Measurements from ENCODE around the gene LDHAL6B. TPM values are rescaled to one million over a fixed set of nuclear protein-coding genes. Genes with fewer than 3 reads are reported as not detected.

Gene LDHAL6B
- total RNA-seq, 1 experiment from 2014 or later: not detected

DNA sequence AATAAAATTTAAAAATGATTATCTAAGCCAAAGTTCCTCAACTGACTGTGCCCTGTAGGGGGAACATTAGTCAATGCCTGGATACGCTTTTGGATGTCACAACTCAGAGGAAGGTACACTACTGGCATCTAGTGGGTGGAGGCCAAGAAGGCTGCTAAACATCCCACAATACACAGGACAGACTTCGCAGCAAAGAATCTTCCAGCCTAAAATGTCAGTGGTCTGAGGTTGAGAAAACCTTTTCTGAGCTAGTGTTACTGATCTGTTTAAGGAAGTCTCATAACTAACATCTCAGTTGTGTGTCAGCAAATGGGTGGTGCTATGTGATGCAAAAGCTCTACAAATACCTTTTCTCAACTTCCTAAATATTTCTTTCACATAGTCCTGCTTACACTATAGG, 20.9 kb upstream of the LDHAL6B start:
- H3K9me3 ChIP-seq (ENCODE audit: low read length): no peaks in the 10 kb centered on the region
- H3K36me3 ChIP-seq (ENCODE audit: insufficient read depth, low read length): no peaks in the 10 kb centered on the region
- no peaks in the 10 kb centered on the region for H3K9me2 ChIP-seq (replicated peaks; ENCODE audit: insufficient read depth, low read length)
- H4K20me1 ChIP-seq (ENCODE audit: insufficient read depth, low read depth, low read length): no peaks in the 10 kb centered on the region
- H3K27me3 ChIP-seq (ENCODE audit: low read length): no peaks in the 10 kb centered on the region
- no peak overlapping the region for H3K4me3 ChIP-seq (ENCODE audit: low read length)
- no peak overlapping the region for H3K27ac ChIP-seq (ENCODE audit: low read length)
- no peaks in the 10 kb centered on the region for H3K79me2 ChIP-seq (ENCODE audit: low read length)
- peak; percentile 54 for DNase-seq
- no peak overlapping the region for H3K4me2 ChIP-seq (ENCODE audit: low read depth, low read length, poor library complexity, severe bottlenecking)
- no peaks in the 10 kb centered on the region for H3K4me1 ChIP-seq (ENCODE audit: low read length)
- no peak overlapping the region for H3K9ac ChIP-seq (ENCODE audit: low read length)
- no peak overlapping the region for H2AFZ ChIP-seq (ENCODE audit: low read length)

DNA sequence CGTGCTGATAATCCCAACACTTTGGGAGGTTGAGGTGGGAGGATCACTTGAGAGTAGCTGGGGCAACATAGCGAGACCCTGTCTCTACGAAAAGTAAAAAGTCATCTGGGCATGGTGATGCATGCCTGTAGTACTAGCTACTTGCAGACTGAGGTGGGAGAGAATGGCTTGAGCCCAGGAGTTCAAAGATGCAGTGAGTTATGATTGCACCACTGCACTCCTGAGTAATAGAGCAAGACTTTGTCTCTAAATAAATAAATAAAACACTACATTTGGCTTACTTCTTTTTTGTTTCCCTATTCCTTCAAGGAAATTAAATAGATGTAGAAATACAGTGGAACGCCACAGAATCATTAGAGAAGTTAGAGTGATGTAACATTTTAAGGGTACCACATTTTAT, 20.1 kb upstream of the LDHAL6B start:
- Histone ChIP-seq H3K4me3 (ENCODE audit: low read length) (no peak overlapping the region), H3K9ac (ENCODE audit: low read length) (no peak overlapping the region), H3K9me2 (replicated peaks; ENCODE audit: insufficient read depth, low read length) (no peaks in the 10 kb centered on the region), H3K4me2 (ENCODE audit: low read depth, low read length, poor library complexity, severe bottlenecking) (no peak overlapping the region), H3K27ac (ENCODE audit: low read length) (no peak overlapping the region), H3K79me2 (ENCODE audit: low read length) (no peaks in the 10 kb centered on the region), H4K20me1 (ENCODE audit: insufficient read depth, low read depth, low read length) (no peaks in the 10 kb centered on the region), H3K27me3 (ENCODE audit: low read length) (no peaks in the 10 kb centered on the region), H2AFZ (ENCODE audit: low read length) (no peak overlapping the region), H3K4me1 (ENCODE audit: low read length) (no peaks in the 10 kb centered on the region), H3K9me3 (ENCODE audit: low read length) (no peaks in the 10 kb centered on the region), H3K36me3 (ENCODE audit: insufficient read depth, low read length) (no peaks in the 10 kb centered on the region)
- DNase-seq: no peak

DNA sequence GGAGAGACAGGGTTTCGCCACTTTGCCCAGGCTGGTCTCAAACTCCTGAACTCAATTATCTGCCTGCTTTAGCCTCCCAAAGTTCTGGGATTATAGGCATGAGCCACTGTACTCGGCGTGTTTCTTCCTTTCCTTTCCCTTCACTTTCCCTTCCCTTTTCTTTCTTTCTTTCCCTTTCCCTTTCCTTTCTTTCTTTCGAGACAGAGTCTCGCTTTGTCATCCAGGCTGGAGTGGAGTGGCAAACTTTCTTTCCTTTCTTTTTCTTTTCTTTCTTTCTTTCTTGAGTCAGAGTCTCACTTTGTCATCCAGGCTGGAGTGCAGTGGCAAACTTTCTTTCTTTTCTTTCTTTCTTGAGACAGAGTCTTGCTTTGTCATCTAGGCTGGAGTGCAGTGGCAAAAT, 17.4 kb upstream of the LDHAL6B start:
- no peaks in the 10 kb centered on the region for H3K79me2 ChIP-seq (ENCODE audit: low read length)
- no peak overlapping the region for H3K27ac ChIP-seq (ENCODE audit: low read length)
- no peak overlapping the region for H3K9ac ChIP-seq (ENCODE audit: low read length)
- no peaks in the 10 kb centered on the region for H3K36me3 ChIP-seq (ENCODE audit: insufficient read depth, low read length)
- no peaks in the 10 kb centered on the region for H4K20me1 ChIP-seq (ENCODE audit: insufficient read depth, low read depth, low read length)
- no peaks in the 10 kb centered on the region for H3K4me1 ChIP-seq (ENCODE audit: low read length)
- H2AFZ ChIP-seq (ENCODE audit: low read length): no peak overlapping the region
- H3K9me2 ChIP-seq (replicated peaks; ENCODE audit: insufficient read depth, low read length): no peaks in the 10 kb centered on the region
- H3K9me3 ChIP-seq (ENCODE audit: low read length): no peaks in the 10 kb centered on the region
- no peak for DNase-seq
- H3K4me2 ChIP-seq (ENCODE audit: low read depth, low read length, poor library complexity, severe bottlenecking): no peak overlapping the region
- no peak overlapping the region for H3K4me3 ChIP-seq (ENCODE audit: low read length)
- no peaks in the 10 kb centered on the region for H3K27me3 ChIP-seq (ENCODE audit: low read length)

DNA sequence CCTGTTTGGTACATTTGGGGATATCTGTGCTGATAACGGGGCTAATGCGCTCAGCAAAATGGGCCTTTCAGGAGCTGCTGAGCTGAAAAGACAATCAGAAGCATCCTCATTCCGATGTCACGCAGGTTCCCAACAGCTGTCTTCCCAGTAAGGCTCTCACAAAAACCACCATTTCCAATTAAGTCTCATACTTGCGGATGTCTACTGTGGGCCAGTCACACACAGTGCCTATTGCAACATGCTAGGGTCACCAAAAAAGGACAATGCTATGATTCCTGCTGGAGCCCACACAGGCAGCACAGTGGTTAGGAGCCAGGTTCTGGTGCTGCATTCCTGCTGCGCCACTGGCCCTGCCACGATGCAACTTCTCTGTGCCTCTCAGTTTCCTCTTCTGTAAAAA, 16.4 kb upstream of the LDHAL6B start:
- Histone ChIP-seq H3K36me3 (ENCODE audit: insufficient read depth, low read length) (no peaks in the 10 kb centered on the region), H2AFZ (ENCODE audit: low read length) (no peak overlapping the region), H3K4me3 (ENCODE audit: low read length) (no peak overlapping the region), H3K27me3 (ENCODE audit: low read length) (no peaks in the 10 kb centered on the region), H3K9me2 (replicated peaks; ENCODE audit: insufficient read depth, low read length) (no peaks in the 10 kb centered on the region), H3K27ac (ENCODE audit: low read length) (no peak overlapping the region), H3K9ac (ENCODE audit: low read length) (no peak overlapping the region), H3K4me1 (ENCODE audit: low read length) (no peaks in the 10 kb centered on the region), H3K79me2 (ENCODE audit: low read length) (no peaks in the 10 kb centered on the region), H3K4me2 (ENCODE audit: low read depth, low read length, poor library complexity, severe bottlenecking) (no peak overlapping the region), H3K9me3 (ENCODE audit: low read length) (no peaks in the 10 kb centered on the region), H4K20me1 (ENCODE audit: insufficient read depth, low read depth, low read length) (no peaks in the 10 kb centered on the region)
- DNase-seq: no peak

DNA sequence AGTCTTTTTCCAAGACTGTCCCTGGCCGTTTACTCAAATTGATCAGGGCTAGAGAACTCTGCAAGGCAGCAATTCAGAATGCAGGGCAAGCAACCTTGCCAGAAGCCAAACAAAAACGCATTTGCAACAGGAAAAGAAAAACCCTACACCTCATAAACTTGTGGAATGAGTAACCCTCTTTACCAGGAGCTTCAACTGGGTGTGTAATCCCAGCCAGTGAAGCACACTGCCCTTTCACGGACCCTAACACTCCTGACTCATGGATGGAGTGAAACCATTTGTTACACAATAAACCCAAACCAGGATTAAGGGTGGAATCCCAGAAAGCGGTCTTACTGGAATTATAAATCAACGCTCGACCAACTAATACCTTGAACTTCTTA, 14.8 kb upstream of the LDHAL6B start:
- no peak for DNase-seq
- H3K4me2 ChIP-seq (ENCODE audit: low read depth, low read length, poor library complexity, severe bottlenecking): no peak overlapping the region
- no peaks in the 10 kb centered on the region for H4K20me1 ChIP-seq (ENCODE audit: insufficient read depth, low read depth, low read length)
- H3K36me3 ChIP-seq (ENCODE audit: insufficient read depth, low read length): no peaks in the 10 kb centered on the region
- no peaks in the 10 kb centered on the region for H3K79me2 ChIP-seq (ENCODE audit: low read length)
- no peak overlapping the region for H3K4me3 ChIP-seq (ENCODE audit: low read length)
- H3K4me1 ChIP-seq (ENCODE audit: low read length): no peaks in the 10 kb centered on the region
- H2AFZ ChIP-seq (ENCODE audit: low read length): no peak overlapping the region
- H3K27me3 ChIP-seq (ENCODE audit: low read length): no peaks in the 10 kb centered on the region
- H3K27ac ChIP-seq (ENCODE audit: low read length): no peak overlapping the region
- no peaks in the 10 kb centered on the region for H3K9me2 ChIP-seq (replicated peaks; ENCODE audit: insufficient read depth, low read length)
- no peak overlapping the region for H3K9ac ChIP-seq (ENCODE audit: low read length)
- H3K9me3 ChIP-seq (ENCODE audit: low read length): no peaks in the 10 kb centered on the region

DNA sequence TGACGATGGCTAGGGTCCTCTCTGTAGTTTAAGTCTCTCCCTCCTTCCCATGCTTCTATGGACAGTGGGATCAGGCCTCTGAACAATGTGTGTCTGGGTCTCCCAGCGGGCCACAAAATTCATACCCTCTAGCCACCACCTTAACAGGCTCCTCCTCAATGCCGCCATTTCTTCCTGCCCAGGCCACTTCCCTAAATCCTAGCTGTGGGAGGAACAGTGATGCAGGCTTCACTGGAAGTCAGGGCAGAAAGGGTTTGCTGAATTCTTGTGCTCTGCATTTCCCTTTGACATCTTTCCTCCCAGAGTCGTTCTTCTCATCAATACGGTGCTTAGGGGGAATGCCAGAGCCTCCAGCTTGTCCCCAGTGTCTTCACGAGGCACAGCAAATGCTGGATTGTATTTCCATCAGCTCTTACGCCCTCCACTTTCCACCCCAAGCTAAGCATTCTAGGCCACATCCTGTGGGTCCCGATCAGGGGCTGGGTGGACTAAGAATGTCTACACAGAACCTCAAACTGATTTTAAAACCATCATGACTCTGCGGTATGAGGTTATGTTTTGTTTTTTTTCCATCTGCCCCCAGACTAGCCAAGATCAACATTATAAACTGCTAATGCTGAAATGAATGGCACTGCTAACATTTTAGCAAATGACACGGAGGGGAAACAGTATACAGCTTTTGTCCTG, 11.9 kb upstream of the LDHAL6B start:
- DNase-seq: no peak

DNA sequence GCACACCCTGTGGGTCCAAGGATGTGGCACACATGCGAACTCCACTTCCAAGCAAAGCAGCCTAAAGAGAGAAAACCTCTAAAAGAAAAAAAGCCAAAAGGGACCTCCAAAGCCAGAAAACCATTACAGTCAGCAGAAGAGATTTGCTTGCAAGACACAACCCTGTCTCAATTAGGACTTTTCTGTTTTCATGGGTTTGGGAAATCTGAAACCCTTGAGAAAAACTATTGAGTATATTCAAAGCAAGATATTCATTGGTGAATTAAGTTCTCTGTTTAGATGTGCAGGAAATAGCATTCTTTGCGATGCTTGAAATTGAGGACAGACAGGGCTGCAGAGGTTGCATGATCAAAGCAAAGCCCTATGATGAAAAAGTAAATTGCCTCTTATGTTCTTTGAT, 10.2 kb upstream of the LDHAL6B start:
- H3K4me2 ChIP-seq (ENCODE audit: low read depth, low read length, poor library complexity, severe bottlenecking): no peak overlapping the region
- no peak for DNase-seq
- no peak overlapping the region for H3K27ac ChIP-seq (ENCODE audit: low read length)
- no peak overlapping the region for H2AFZ ChIP-seq (ENCODE audit: low read length)
- no peaks in the 10 kb centered on the region for H3K36me3 ChIP-seq (ENCODE audit: insufficient read depth, low read length)
- no peaks in the 10 kb centered on the region for H3K79me2 ChIP-seq (ENCODE audit: low read length)
- no peaks in the 10 kb centered on the region for H3K4me1 ChIP-seq (ENCODE audit: low read length)
- H3K9me2 ChIP-seq (replicated peaks; ENCODE audit: insufficient read depth, low read length): no peaks in the 10 kb centered on the region
- H3K4me3 ChIP-seq (ENCODE audit: low read length): no peak overlapping the region
- no peak overlapping the region for H3K9ac ChIP-seq (ENCODE audit: low read length)
- H3K9me3 ChIP-seq (ENCODE audit: low read length): no peaks in the 10 kb centered on the region
- H4K20me1 ChIP-seq (ENCODE audit: insufficient read depth, low read depth, low read length): no peaks in the 10 kb centered on the region
- H3K27me3 ChIP-seq (ENCODE audit: low read length): no peaks in the 10 kb centered on the region

More for the DNA sequence above, 11.9 kb upstream of the LDHAL6B start:
- no peak overlapping the region for H2AFZ ChIP-seq (ENCODE audit: low read length)
- no peak overlapping the region for H3K4me2 ChIP-seq (ENCODE audit: low read depth, low read length, poor library complexity, severe bottlenecking)
- no peak overlapping the region for H3K4me3 ChIP-seq (ENCODE audit: low read length)
- no peak overlapping the region for H3K9ac ChIP-seq (ENCODE audit: low read length)
- H3K27me3 ChIP-seq (ENCODE audit: low read length): no peaks in the 10 kb centered on the region
- H3K79me2 ChIP-seq (ENCODE audit: low read length): no peaks in the 10 kb centered on the region
- H3K9me2 ChIP-seq (replicated peaks; ENCODE audit: insufficient read depth, low read length): no peaks in the 10 kb centered on the region
- no peaks in the 10 kb centered on the region for H4K20me1 ChIP-seq (ENCODE audit: insufficient read depth, low read depth, low read length)
- no peaks in the 10 kb centered on the region for H3K36me3 ChIP-seq (ENCODE audit: insufficient read depth, low read length)
- no peak overlapping the region for H3K27ac ChIP-seq (ENCODE audit: low read length)
- no peaks in the 10 kb centered on the region for H3K9me3 ChIP-seq (ENCODE audit: low read length)
- no peaks in the 10 kb centered on the region for H3K4me1 ChIP-seq (ENCODE audit: low read length)

DNA sequence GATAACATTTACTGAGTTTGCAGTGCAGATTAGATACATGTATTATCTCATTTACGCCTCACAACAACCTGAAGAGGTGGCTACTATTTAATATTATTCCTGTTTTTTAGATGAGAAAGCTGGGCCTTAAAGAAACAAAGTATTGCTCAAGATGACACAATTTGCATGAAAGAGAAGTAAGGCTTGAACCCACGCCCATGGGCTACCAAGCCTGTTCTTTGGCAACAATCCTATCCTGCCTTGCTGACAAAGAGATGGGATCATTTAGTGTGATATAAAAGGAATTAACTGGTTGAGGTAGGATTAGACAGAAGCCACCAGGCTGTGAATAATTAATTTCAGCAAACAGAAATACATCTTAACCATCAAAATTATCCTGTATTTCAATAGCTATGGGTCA, 9.2 kb upstream of the LDHAL6B start:
- Histone ChIP-seq H3K27ac (ENCODE audit: low read length) (no peak overlapping the region), H4K20me1 (ENCODE audit: insufficient read depth, low read depth, low read length) (no peaks in the 10 kb centered on the region), H2AFZ (ENCODE audit: low read length) (no peak overlapping the region), H3K4me1 (ENCODE audit: low read length) (no peaks in the 10 kb centered on the region), H3K4me2 (ENCODE audit: low read depth, low read length, poor library complexity, severe bottlenecking) (no peak overlapping the region), H3K36me3 (ENCODE audit: insufficient read depth, low read length) (no peaks in the 10 kb centered on the region), H3K4me3 (ENCODE audit: low read length) (no peak overlapping the region), H3K79me2 (ENCODE audit: low read length) (no peaks in the 10 kb centered on the region), H3K9ac (ENCODE audit: low read length) (no peak overlapping the region), H3K27me3 (ENCODE audit: low read length) (no peaks in the 10 kb centered on the region), H3K9me2 (replicated peaks; ENCODE audit: insufficient read depth, low read length) (no peaks in the 10 kb centered on the region), H3K9me3 (ENCODE audit: low read length) (no peaks in the 10 kb centered on the region)
- no peak for DNase-seq
